HG02798 (cell line): ENCODE data around the gene NLN.
"Not testable (repeated sequence)": the region's sequence is repeated elsewhere in the genome, so short reads cannot be mapped to it uniquely, and the experiment has no call there.

ENCODE experiments used
- ATAC-seq: cut with Tn5 transposase; IDR thresholded peaks from one replicate; pipeline ENCODE4 v1.9.1; 2021; ENCODE audit warnings: mild to moderate bottlenecking; ENCODE audit not compliant: unreplicated experiment, poor library complexity

The NLN gene

DNA sequence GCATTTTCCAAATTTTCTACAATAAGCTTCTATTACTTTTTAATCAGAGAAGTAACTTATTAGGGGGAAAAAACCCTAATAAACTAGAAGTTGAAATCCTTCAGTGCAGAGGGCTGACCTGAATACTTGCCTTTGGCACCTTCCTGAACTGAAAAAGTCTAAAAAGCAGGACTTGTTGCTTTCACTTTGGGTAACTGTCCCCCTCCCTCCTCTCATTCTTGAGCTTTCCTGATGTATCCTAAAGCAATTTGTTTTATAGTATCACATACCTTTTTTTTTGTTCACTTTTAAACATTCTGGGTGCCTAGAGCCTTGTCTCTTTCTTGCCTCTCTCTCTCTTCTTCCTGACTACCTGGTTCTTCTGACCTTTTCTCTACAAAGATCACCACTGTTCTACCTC, 140.4 kb downstream of the NLN start:
- no peak for ATAC-seq

DNA sequence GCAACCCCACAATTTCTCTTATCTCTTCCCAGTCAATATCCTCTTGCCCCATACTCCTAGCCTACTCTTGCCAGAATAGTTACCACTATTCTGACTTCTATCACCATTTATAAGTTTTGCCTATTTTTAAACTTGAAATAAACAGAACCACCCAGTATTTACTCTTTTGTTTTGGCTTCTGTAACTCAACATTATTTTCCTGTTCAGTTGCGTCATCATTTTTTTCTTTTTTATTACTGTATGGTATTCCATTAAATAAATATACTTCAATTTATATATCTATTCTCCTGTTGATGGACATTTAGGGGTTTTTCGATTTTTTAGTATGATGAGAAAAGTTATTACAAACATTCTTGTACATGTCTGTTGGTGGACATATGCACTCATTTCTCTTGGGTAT, 141.7 kb downstream of the NLN start:
- ATAC-seq, result no peak

DNA sequence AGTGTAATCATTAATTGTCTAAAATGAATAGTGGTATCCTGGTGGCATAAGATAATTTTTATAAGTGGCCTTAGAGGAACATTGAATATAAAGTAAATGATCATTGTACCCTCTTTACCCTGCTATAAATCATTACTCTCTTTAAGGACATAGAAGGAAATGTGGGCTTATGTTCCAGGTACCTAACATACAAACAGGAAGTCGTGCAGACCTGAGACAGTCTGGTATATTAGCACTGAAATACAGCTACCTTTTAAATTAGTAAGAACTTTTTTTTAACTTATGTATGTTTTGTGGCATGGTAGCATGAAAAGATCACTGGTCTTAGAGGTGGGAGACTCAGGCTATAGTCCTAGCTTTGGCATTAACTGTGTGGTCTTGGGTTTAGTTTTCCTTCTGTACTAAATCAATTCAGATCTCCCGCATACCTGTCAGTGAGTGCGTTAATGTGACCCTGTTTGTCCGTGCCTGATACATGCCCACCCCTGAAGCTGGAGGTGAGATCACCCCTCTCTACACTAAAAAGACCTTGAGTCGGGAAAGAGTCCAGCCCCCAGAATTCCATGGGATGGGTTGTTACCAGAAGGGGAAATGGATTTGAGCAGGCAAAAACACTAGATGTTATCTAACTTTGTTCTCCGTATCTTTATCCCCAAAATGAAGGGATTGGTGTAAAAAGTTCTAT, 145.0 kb downstream of the NLN start:
- no peak for ATAC-seq

DNA sequence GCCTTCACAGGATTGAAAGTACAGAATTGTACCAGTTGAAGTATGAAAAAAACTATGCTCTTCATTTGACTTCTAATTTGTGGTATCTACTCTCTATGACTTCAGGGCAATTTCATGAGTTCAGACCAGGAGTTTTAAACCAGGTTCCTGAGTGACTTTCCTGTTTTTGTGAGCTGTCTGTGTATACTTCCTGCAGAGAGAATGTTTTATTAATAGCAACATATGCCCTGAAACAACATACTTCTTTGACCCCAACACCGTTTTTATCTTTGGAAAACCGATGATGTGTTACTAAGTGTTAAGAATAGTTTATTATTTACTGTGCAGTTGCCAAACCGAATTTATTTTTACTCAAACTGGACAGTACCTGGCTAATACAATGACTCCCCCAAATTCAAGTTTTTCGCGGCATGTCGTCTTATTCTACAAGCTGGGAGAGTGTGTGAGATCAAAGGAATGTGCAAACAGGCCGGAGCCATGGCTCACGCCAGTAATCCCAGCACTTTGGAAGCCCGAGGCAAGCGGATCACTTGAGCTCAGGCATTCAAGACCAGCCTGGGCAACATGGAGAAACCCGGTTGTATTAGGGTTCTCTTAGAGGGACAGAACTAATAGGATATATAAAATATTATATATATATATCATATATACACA, 145.7 kb downstream of the NLN start:
- no peak for ATAC-seq

DNA sequence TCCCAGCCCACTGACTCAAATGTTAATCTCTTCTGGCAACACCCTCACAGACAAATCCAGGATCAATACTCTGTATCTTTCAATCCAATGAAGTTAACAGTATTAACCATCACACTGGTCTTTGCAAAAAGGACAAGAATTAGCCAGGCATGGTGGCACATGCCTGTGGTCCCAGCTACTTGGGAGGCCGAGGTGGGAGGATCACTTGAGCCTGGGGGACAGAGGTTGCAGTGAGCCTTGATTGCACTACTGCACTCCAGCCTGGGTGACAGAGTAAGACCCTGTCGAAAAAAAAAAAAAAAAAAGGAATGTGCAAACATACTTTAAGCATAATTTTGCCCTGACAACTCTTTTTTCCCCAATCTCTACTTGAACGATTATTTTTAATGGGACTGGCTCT, 146.5 kb downstream of the NLN start:
- no peak for ATAC-seq

DNA sequence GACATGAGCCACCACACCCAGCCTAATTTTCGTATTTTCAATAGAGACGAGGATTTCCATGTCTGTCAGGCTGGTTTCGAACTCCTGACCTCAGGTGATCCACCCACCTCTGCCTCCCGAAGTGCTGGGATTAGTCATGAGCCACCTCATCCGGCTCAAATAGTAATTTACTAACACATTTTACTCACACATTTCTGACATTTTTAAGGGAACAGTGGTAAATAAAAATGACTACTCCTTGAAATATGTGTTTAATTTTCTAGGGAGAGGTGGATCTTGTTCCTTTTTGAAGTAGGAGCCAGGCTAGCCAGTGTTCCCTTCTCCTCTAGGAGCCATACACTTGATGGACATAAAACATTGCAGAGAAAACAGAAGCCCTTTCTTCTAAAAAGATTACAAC, 149.2 kb downstream of the NLN start:
- ATAC-seq, result no peak

DNA sequence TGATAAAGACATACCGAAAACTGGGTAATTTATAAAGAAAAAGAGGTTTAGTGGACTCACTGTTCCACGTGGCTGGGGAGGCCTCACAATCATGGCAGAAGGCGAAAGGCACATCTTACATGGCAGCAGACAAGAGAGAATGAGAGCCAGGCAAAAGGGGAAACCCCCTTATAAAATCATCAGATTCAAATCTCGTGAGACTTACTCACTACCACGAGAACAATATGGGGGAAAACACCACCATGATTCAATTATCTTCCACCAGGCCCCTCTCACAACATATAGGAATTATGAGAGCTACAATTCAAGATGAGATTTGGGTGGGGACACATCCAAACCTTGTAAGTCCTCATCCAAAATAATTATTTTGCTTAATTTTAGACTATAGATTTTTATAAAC, 149.8 kb downstream of the NLN start:
- not testable (repeated sequence) for ATAC-seq

DNA sequence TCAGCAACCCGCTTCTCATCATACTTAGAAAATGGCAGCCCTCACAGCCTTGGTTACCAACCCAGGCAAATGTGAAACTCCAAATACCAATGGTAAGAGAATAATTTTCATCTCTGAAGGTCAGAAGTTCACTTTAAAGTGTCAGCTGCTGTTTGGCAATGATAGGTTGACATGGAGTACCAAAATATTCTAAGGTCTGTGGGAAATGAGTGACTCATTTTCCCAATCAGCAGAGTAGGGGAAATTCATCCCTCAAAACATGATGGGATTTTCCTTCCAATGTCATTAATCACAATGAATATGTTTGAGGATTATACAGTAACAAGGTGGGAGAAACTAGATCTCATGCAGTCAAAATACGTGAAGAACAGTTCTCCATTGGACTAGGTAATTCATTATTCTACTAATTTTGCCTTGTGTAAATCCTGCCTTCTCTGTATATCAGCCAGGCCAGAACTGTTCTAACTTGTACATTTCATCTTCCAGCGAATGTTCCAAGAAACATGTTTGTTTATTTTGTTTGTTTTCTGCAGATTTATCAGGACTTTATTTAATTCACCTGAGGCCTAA, 151.3 kb downstream of the NLN start:
- no peak for ATAC-seq

DNA sequence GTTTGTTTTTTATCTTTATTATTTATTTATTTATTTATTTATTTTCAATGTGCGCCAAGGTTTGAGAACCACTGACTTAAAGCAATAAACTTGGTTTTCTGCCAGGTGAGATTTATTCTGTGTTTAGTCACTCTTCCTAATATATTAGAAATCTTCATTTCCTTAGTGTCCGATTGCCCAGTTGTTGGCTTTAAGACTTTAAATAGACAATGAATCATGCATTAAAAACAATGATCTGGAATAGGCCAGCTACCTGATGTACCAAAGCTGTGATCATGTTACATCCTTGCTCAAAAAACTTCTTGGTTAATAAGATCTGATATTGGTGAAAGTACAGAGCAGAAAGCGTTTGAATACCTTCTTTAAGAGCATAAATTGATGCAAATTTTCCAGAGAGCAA, 152.2 kb downstream of the NLN start:
- no peak for ATAC-seq

DNA sequence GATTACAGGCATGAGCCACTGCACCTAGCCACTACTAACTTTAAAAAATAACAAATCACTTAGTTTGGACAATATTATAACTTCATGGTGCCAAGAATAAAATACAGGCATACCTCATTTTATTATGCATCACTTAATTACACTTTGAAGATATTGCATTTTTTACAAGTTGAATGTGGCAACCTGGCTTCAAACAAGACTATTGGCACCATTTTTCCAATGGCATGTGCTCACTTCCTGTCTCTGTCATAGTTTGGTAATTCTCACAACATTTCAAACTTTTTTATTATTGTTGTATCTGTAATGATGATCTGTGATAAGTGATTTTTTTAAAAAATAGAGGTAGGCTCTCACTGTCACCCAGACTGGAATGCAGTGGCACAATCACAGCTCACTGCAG, 154.5 kb downstream of the NLN start:
- ATAC-seq, result no peak

DNA sequence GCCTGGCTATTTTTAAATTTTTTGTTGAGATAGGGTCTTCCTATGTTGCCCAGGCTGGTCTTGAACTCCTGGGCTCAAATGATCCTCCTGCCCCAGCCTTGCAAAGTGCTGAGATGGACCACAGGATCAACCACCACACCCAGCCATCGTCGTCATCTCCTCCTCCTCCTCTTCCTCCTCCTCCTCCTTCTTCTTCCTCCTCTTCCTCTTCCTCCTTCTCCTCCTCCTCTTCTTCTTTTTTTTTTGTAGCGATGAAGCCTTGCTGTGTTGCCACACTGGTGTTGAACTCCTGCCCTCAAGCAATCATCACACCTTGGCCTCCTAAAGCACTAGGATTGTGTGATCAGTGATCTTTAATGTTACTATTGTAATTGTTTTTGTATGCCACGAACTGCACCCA, 155.0 kb downstream of the NLN start:
- no peak for ATAC-seq
